ENCODE measurements around the gene COQ4. TPM values are rescaled to one million over a fixed set of nuclear protein-coding genes. Genes with fewer than 3 reads are reported as not detected.

COQ4 gene
- 19.1 TPM for total RNA-seq (2021; ENCODE audit: unreplicated experiment)
- polyA plus RNA-seq (2012; ENCODE audit: insufficient read length), result 17.6 TPM
- percentile 63 among the genes with signal in this experiment for Bru-seq, nascent RNA
- percentile 76 among the genes with signal in this experiment for BruChase-seq, experiment 1, labeled RNA remaining after a 2-hour chase
- percentile 69 among the genes with signal in this experiment for BruChase-seq, experiment 2, labeled RNA remaining after a 6-hour chase
- long read RNA-seq, partial matches to known transcripts, result 1 of 27 reads
- long read RNA-seq, other reads (novel, unspliced or antisense), result 17 of 27 reads

DNA sequence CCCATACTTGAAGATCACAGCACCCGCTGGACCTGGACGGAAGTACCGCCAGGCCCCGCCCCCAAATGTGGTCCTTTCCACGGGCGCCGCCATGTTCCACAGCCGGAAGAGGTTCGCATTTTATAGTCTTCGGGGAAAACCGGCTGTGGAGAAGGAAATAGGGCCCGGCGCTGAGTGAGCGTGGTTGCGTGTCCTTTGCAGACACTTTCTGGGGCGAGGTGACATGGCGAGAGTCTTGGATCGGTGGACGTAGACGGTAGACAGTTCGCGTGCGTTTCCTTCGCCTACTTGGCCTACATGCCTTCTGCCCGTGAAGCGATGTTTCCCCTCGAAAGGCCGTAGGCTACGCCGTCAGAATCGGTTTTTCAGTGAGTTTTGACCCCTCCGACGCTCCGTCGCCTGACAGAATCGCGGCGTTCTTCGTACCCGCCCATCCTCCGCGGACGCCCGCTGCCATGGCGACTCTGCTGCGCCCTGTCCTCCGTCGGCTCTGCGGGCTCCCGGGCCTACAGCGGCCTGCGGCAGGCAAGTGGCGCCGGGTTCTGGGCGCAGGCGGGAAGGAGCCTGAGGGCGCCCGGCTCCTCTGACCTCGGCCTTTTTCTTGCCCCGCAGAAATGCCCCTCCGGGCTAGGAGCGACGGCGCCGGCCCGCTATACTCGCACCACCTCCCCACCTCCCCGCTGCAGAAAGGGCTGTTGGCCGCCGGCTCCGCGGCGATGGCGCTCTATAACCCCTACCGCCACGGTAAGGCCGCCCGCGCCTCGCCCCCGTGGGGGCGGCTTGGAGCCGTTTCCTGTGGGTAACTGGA, at the start of gene COQ4, which contains the start of gene TRUB2:
TSS of gene COQ4 (plus strand) at position 436 of the 808 bp plus-strand sequence. CDS start at position 456, 20 bp downstream.
TSS of gene TRUB2 (minus strand) at position 44 of the 808 bp plus-strand sequence. CDS start at position 5, 39 bp downstream.
- intact Hi-C loops (cut with micrococcal nuclease; ENCODE audit: unreplicated experiment), result no loop called here
- Histone ChIP-seq H3K36me3 (ENCODE audit: control insufficient read depth, insufficient read depth, low read length) (peaks cover 8% of the 10 kb centered on the region; the same call in 1 of the 2 replicates), H3K9me3 (ENCODE audit: control insufficient read depth, insufficient read depth, low read depth, low read length) (no peaks in the 10 kb centered on the region), H3K4me3 (ENCODE audit: low read depth in 2 of 2, low read length in 2 of 2) (peak within 1 kb of the TSS; percentile 98), H3K27ac (ENCODE audit: low read length) (peak within 1 kb of the TSS; percentile 93), H3K27me3 (ENCODE audit: control insufficient read depth, insufficient read depth, low read length) (no peaks in the 10 kb centered on the region), H3K4me1 (ENCODE audit: control insufficient read depth, insufficient read depth, low read length) (peaks cover 5% of the 10 kb centered on the region)
- POLR2A ChIA-PET, result no interaction called here
- BruUV-seq (replicated peaks), result no TSS peak
- peak; percentile 74 for DNase-seq (ENCODE audit: low read depth, low spot score)
- in situ Hi-C loops (cut with HindIII; ENCODE audit: low pct_unique_long_range_greater_than_20kb, low sequenced_read_pairs), result no loop called here
- CTCF ChIA-PET, result no interaction called here
- peak; percentile 97 for ATAC-seq
- TF ChIP-seq SIN3A (IDR thresholded peaks at IDR 0.05; ENCODE audit: borderline replicate concordance, insufficient read depth, low read depth, low read length) (peak; percentile 86; the same call in 1 of the 2 replicates), TCF7L2 (IDR thresholded peaks at IDR 0.05; ENCODE audit: low read depth, low read length) (peak; percentile 88), POLR2AphosphoS5 (IDR thresholded peaks at IDR 0.05; ENCODE audit: low read depth, low read length) (peak; percentile 70; the same call in 1 of the 2 replicates)
- TF ChIP-seq, protein P1, sequence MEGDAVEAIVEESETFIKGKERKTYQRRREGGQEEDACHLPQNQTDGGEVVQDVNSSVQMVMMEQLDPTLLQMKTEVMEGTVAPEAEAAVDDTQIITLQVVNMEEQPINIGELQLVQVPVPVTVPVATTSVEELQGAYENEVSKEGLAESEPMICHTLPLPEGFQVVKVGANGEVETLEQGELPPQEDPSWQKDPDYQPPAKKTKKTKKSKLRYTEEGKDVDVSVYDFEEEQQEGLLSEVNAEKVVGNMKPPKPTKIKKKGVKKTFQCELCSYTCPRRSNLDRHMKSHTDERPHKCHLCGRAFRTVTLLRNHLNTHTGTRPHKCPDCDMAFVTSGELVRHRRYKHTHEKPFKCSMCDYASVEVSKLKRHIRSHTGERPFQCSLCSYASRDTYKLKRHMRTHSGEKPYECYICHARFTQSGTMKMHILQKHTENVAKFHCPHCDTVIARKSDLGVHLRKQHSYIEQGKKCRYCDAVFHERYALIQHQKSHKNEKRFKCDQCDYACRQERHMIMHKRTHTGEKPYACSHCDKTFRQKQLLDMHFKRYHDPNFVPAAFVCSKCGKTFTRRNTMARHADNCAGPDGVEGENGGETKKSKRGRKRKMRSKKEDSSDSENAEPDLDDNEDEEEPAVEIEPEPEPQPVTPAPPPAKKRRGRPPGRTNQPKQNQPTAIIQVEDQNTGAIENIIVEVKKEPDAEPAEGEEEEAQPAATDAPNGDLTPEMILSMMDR (IDR thresholded peaks at IDR 0.05), result no peak

DNA sequence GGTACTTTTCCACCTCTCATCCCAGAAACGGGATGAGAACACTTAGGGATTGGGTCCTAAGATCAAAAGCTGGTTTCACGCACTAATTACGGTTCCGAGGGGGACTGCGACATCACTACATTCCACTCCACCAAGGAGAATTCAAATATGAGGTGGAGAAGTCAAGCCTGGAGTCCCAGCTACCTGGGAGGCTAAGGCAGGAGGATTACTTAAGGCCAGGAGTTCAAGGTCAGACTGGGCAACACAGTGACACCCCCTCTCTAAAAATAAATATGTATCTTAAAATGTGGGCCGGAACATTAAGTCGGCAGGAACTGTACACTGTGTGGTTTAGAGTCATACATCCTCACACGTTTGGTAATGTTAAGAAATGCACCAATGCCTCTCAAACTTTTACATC, 48.4 kb upstream of the COQ4 start:
- BruUV-seq (replicated peaks), result TSS peak; percentile 62
- ATAC-seq, result no peak
- H3K4me3 ChIP-seq (ENCODE audit: low read depth in 2 of 2, low read length in 2 of 2), result no peak overlapping the region; a peak in 1 of 4 replicates

More for the DNA sequence above, 48.4 kb upstream of the COQ4 start:
- H3K36me3 ChIP-seq (ENCODE audit: control insufficient read depth, insufficient read depth, low read length), result peaks cover 4% of the 10 kb centered on the region
- no peak for DNase-seq (ENCODE audit: low read depth, low spot score)
- CTCF ChIA-PET, result no interaction called here
- no peak overlapping the region for H3K27ac ChIP-seq (ENCODE audit: low read length)
- intact Hi-C loops (cut with micrococcal nuclease; ENCODE audit: unreplicated experiment), result no loop called here
- H3K4me1 ChIP-seq (ENCODE audit: control insufficient read depth, insufficient read depth, low read length), result no peaks in the 10 kb centered on the region
- H3K9me3 ChIP-seq (ENCODE audit: control insufficient read depth, insufficient read depth, low read depth, low read length), result no peaks in the 10 kb centered on the region
- no peaks in the 10 kb centered on the region for H3K27me3 ChIP-seq (ENCODE audit: control insufficient read depth, insufficient read depth, low read length)
- in situ Hi-C loops (cut with HindIII; ENCODE audit: low pct_unique_long_range_greater_than_20kb, low sequenced_read_pairs), result no loop called here
- TF ChIP-seq, protein P2, sequence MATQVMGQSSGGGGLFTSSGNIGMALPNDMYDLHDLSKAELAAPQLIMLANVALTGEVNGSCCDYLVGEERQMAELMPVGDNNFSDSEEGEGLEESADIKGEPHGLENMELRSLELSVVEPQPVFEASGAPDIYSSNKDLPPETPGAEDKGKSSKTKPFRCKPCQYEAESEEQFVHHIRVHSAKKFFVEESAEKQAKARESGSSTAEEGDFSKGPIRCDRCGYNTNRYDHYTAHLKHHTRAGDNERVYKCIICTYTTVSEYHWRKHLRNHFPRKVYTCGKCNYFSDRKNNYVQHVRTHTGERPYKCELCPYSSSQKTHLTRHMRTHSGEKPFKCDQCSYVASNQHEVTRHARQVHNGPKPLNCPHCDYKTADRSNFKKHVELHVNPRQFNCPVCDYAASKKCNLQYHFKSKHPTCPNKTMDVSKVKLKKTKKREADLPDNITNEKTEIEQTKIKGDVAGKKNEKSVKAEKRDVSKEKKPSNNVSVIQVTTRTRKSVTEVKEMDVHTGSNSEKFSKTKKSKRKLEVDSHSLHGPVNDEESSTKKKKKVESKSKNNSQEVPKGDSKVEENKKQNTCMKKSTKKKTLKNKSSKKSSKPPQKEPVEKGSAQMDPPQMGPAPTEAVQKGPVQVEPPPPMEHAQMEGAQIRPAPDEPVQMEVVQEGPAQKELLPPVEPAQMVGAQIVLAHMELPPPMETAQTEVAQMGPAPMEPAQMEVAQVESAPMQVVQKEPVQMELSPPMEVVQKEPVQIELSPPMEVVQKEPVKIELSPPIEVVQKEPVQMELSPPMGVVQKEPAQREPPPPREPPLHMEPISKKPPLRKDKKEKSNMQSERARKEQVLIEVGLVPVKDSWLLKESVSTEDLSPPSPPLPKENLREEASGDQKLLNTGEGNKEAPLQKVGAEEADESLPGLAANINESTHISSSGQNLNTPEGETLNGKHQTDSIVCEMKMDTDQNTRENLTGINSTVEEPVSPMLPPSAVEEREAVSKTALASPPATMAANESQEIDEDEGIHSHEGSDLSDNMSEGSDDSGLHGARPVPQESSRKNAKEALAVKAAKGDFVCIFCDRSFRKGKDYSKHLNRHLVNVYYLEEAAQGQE (IDR thresholded peaks at IDR 0.05; ENCODE audit: insufficient read depth in 1 of 2, low read depth in 2 of 2, low read length in 1 of 2), result no peak
- TF ChIP-seq POLR2AphosphoS5 (IDR thresholded peaks at IDR 0.05; ENCODE audit: low read depth, low read length), result no peak
- no peak for TF ChIP-seq SIN3A (IDR thresholded peaks at IDR 0.05; ENCODE audit: borderline replicate concordance, insufficient read depth, low read depth, low read length)
- TF ChIP-seq TCF7L2 (IDR thresholded peaks at IDR 0.05; ENCODE audit: low read depth, low read length), result no peak
- TF ChIP-seq, protein P1 (IDR thresholded peaks at IDR 0.05), result no peak
- POLR2A ChIA-PET, result no interaction called here

All from Panc1 (cell line).